Activated T-cell treated with anti-CD3 and anti-CD28 coated beads, Interleukin-2, amount 50 U/mL, for 24 hours (primary cell): Measurements from ENCODE around the gene OR52D1.

ENCODE experiments used
- DNase-seq: peaks from one replicate; pipeline ENCODE4 v3.0.0-alpha.2; 2020
- H3K27ac Mint-ChIP-seq: 2 replicates; pipeline ENCODE4 v1.8.0; 2020; ENCODE audit warnings: mild to moderate bottlenecking, mixed read lengths
- H3K27me3 Mint-ChIP-seq: 2 replicates; pipeline ENCODE4 v1.8.0; 2020; ENCODE audit warnings: mixed read lengths
- H3K36me3 Mint-ChIP-seq: 2 replicates; pipeline ENCODE4 v1.8.0; 2020; ENCODE audit warnings: low read depth, mixed read lengths
- H3K4me1 Mint-ChIP-seq: 2 replicates; pipeline ENCODE4 v1.8.0; 2020; ENCODE audit warnings: low read depth, mixed read lengths
- H3K4me3 Mint-ChIP-seq: 2 replicates; pipeline ENCODE4 v1.8.0; 2020; ENCODE audit warnings: mild to moderate bottlenecking, moderate library complexity, mixed read lengths
- H3K9me3 Mint-ChIP-seq: 2 replicates; pipeline ENCODE4 v1.8.0; 2020; ENCODE audit warnings: mixed read lengths

Gene OR52D1

GRCh38 chr11:5488385-5488784, at the start of gene OR52D1:
Gene OR52D1, plus strand, starts transcription at chr11:5488685. Its CDS starts 22 bp downstream, at chr11:5488707.
- H3K4me1 Mint-ChIP-seq = peaks cover 3% of the 10 kb centered on the region
- H3K9me3 Mint-ChIP-seq = no peaks in the 10 kb centered on the region
- H3K27me3 Mint-ChIP-seq = peaks cover 14% of the 10 kb centered on the region
- H3K36me3 Mint-ChIP-seq = no peaks in the 10 kb centered on the region
- no peak for DNase-seq
- no peak within 1 kb of the TSS for H3K27ac Mint-ChIP-seq
- H3K4me3 Mint-ChIP-seq = no peak within 1 kb of the TSS

- no peak within 1 kb of the TSS for H3K4me3 Mint-ChIP-seq
- H3K9me3 Mint-ChIP-seq = no peaks in the 10 kb centered on the region
- DNase-seq = no peak
- H3K4me1 Mint-ChIP-seq = no peaks in the 10 kb centered on the region
- peaks cover 14% of the 10 kb centered on the region for H3K27me3 Mint-ChIP-seq
- H3K27ac Mint-ChIP-seq = no peak within 1 kb of the TSS
- H3K36me3 Mint-ChIP-seq = no peaks in the 10 kb centered on the region
These were observed 47.1 kb upstream of the OR52D1 start, which contains the start of gene OR51I1 for GRCh38 chr11:5441414-5441813. Gene OR51I1, minus strand, starts transcription at chr11:5441514. Its CDS starts 0 bp downstream, at chr11:5441514.

- DNase-seq = no peak
- no peak overlapping the region for H3K27ac Mint-ChIP-seq
- no peaks in the 10 kb centered on the region for H3K4me1 Mint-ChIP-seq
- H3K4me3 Mint-ChIP-seq = no peak overlapping the region
- H3K36me3 Mint-ChIP-seq = no peaks in the 10 kb centered on the region
- H3K9me3 Mint-ChIP-seq = no peaks in the 10 kb centered on the region
- peaks cover 21% of the 10 kb centered on the region for H3K27me3 Mint-ChIP-seq
These were observed 44.6 kb upstream of the OR52D1 start for GRCh38 chr11:5443835-5444393.

GRCh38 chr11:5449023-5449422, 39.5 kb upstream of the OR52D1 start, which contains the start of gene OR51I2:
Gene OR51I2, plus strand, starts transcription at chr11:5449323. Its CDS starts 4,166 bp downstream, at chr11:5453489.
- no peak for DNase-seq
- H3K4me3 Mint-ChIP-seq = no peak within 1 kb of the TSS
- H3K27ac Mint-ChIP-seq = no peak within 1 kb of the TSS
- H3K27me3 Mint-ChIP-seq = peaks cover 15% of the 10 kb centered on the region
- no peaks in the 10 kb centered on the region for H3K9me3 Mint-ChIP-seq
- no peaks in the 10 kb centered on the region for H3K36me3 Mint-ChIP-seq
- H3K4me1 Mint-ChIP-seq = no peaks in the 10 kb centered on the region

- no peaks in the 10 kb centered on the region for H3K36me3 Mint-ChIP-seq
- no peak for DNase-seq
- H3K27ac Mint-ChIP-seq = no peak overlapping the region
- peaks cover 12% of the 10 kb centered on the region for H3K27me3 Mint-ChIP-seq
- no peaks in the 10 kb centered on the region for H3K9me3 Mint-ChIP-seq
- H3K4me3 Mint-ChIP-seq = no peak overlapping the region
- no peaks in the 10 kb centered on the region for H3K4me1 Mint-ChIP-seq
These were observed 39.1 kb upstream of the OR52D1 start for GRCh38 chr11:5449432-5449831.

- no peaks in the 10 kb centered on the region for H3K9me3 Mint-ChIP-seq
- peaks cover 4% of the 10 kb centered on the region for H3K27me3 Mint-ChIP-seq
- no peak overlapping the region for H3K4me3 Mint-ChIP-seq
- no peak for DNase-seq
- H3K4me1 Mint-ChIP-seq = no peaks in the 10 kb centered on the region
- no peaks in the 10 kb centered on the region for H3K36me3 Mint-ChIP-seq
- no peak overlapping the region for H3K27ac Mint-ChIP-seq
These were observed 27.4 kb upstream of the OR52D1 start for GRCh38 chr11:5460983-5461621.

GRCh38 chr11:5467527-5467926, 21.0 kb upstream of the OR52D1 start:
- Mint-ChIP-seq H3K27me3 (peaks cover 12% of the 10 kb centered on the region), H3K4me3 (no peak overlapping the region), H3K27ac (no peak overlapping the region), H3K9me3 (no peaks in the 10 kb centered on the region), H3K36me3 (no peaks in the 10 kb centered on the region), H3K4me1 (no peaks in the 10 kb centered on the region)
- DNase-seq = no peak

GRCh38 chr11:5473921-5474320, 14.6 kb upstream of the OR52D1 start:
- Mint-ChIP-seq H3K27ac (no peak overlapping the region), H3K4me3 (no peak overlapping the region), H3K36me3 (no peaks in the 10 kb centered on the region), H3K9me3 (no peaks in the 10 kb centered on the region), H3K4me1 (no peaks in the 10 kb centered on the region), H3K27me3 (peaks cover 26% of the 10 kb centered on the region)
- no peak for DNase-seq

GRCh38 chr11:5476186-5476819, 12.2 kb upstream of the OR52D1 start:
- DNase-seq = no peak

GRCh38 chr11:5486003-5486402, 2.5 kb upstream of the OR52D1 start:
- Mint-ChIP-seq H3K4me1 (peaks cover 3% of the 10 kb centered on the region), H3K27me3 (peaks cover 9% of the 10 kb centered on the region), H3K27ac (no peak overlapping the region), H3K36me3 (no peaks in the 10 kb centered on the region), H3K9me3 (no peaks in the 10 kb centered on the region), H3K4me3 (no peak overlapping the region)
- no peak for DNase-seq

More at GRCh38 chr11:5476186-5476819, 12.2 kb upstream of the OR52D1 start:
- Mint-ChIP-seq H3K36me3 (no peaks in the 10 kb centered on the region), H3K27ac (no peak overlapping the region), H3K27me3 (peaks cover 22% of the 10 kb centered on the region), H3K4me3 (no peak overlapping the region), H3K4me1 (no peaks in the 10 kb centered on the region), H3K9me3 (no peaks in the 10 kb centered on the region)

- no peak overlapping the region for H3K4me3 Mint-ChIP-seq
- no peak for DNase-seq
These were observed 2.1 kb upstream of the OR52D1 start for GRCh38 chr11:5486421-5486820.

GRCh38 chr11:5488798-5489399, 414 bp downstream of the OR52D1 start:
- H3K27me3 Mint-ChIP-seq = peaks cover 11% of the 10 kb centered on the region
- H3K4me1 Mint-ChIP-seq = peaks cover 3% of the 10 kb centered on the region
- no peak for DNase-seq
- H3K27ac Mint-ChIP-seq = no peak overlapping the region
- no peak overlapping the region for H3K4me3 Mint-ChIP-seq
- no peaks in the 10 kb centered on the region for H3K36me3 Mint-ChIP-seq
- no peaks in the 10 kb centered on the region for H3K9me3 Mint-ChIP-seq

More at GRCh38 chr11:5486421-5486820, 2.1 kb upstream of the OR52D1 start:
- H3K9me3 Mint-ChIP-seq = no peaks in the 10 kb centered on the region
- H3K27me3 Mint-ChIP-seq = peaks cover 13% of the 10 kb centered on the region
- H3K27ac Mint-ChIP-seq = no peak overlapping the region
- peaks cover 3% of the 10 kb centered on the region for H3K4me1 Mint-ChIP-seq
- no peaks in the 10 kb centered on the region for H3K36me3 Mint-ChIP-seq

GRCh38 chr11:5489576-5490357, 1.3 kb downstream of the OR52D1 start:
- H3K4me1 Mint-ChIP-seq = peaks cover 3% of the 10 kb centered on the region
- H3K9me3 Mint-ChIP-seq = no peaks in the 10 kb centered on the region
- H3K27ac Mint-ChIP-seq = no peak overlapping the region
- DNase-seq = no peak
- no peaks in the 10 kb centered on the region for H3K36me3 Mint-ChIP-seq
- H3K4me3 Mint-ChIP-seq = no peak overlapping the region
- H3K27me3 Mint-ChIP-seq = peaks cover 10% of the 10 kb centered on the region

- Mint-ChIP-seq H3K27me3 (peaks cover 5% of the 10 kb centered on the region), H3K9me3 (no peaks in the 10 kb centered on the region), H3K4me1 (no peaks in the 10 kb centered on the region), H3K4me3 (no peak overlapping the region), H3K27ac (no peak overlapping the region), H3K36me3 (no peaks in the 10 kb centered on the region)
- DNase-seq = no peak
These were observed 11.2 kb downstream of the OR52D1 start for GRCh38 chr11:5499671-5500070.
